K562 (cell line): Measurements from ENCODE around the gene MYO18B. TPM values are rescaled to one million over a fixed set of nuclear protein-coding genes. Genes with fewer than 3 reads are reported as not detected.

Experiments
- ATAC-seq: fragments of 200-7000 bp; cut with Tn5 transposase; 3 replicates; pipeline ENCODE4 v1.9.1; 2020; ENCODE audit warnings: moderate library complexity
- BruUV-seq: library from RNA; stranded (reverse); fragments of 400-500 nt; replicated peaks from 2 replicates; lab custom pipeline; 2021; lab: Mats Ljungman, UMichigan
- CTCF ChIA-PET: fragments of 300-600 bp; formaldehyde crosslinking; extraction: SDS; loops from one replicate; lab custom pipeline; 2021; ENCODE audit warnings: low intra/inter-chr PET ratio; lab: Yijun Ruan, JAX
- POLR2A ChIA-PET: fragments of 300-600, 350-650 bp; sonication (Branson Sonifier 250); formaldehyde crosslinking; extraction: SDS; loops from one replicate; lab custom pipeline; 2021; ENCODE audit warnings: antibody characterized with exemption, inconsistent platforms; lab: Yijun Ruan, JAX
- DNase-seq, 4 experiments: peaks; one replicate each; pipeline versions ENCODE4 v3.0.0 to v3.0.0-alpha.2; 2011 to 2018; ENCODE audit warnings: low spot score in 3 of 4, mixed read lengths in 3 of 4; ENCODE audit errors: extremely low read depth in 1 of 4
- FAIRE-seq: peaks from 2 replicates; lab custom pipeline; 2011; peaks lifted over from hg19 to GRCh38; lab: Jason Lieb, UNC
- H2AFZ ChIP-seq: 2 replicates; pipeline ENCODE4 v1.6.0; 2011; ENCODE audit warnings: low read depth, low read length, control low read depth, inconsistent platforms
- H3K27ac ChIP-seq: fragments of 200-600 bp; 3 replicates; pipeline ENCODE4 v1.8.0; 2011; ENCODE audit warnings: low read depth, mild to moderate bottlenecking, control low read depth, inconsistent platforms, low read length, moderate library complexity, mixed read lengths; ENCODE audit errors: extremely low read depth
- H3K27me3 ChIP-seq, 2 experiments: fragments of 300-600 bp in 1 of 2; 2 replicates in 1 of 2; 3 replicates in 1 of 2; pipeline versions ENCODE4 v1.6.0 to v1.8.0; 2011; ENCODE audit warnings: inconsistent platforms in 2 of 2, low read length in 2 of 2, mild to moderate bottlenecking in 1 of 2, mixed read lengths in 1 of 2, moderate library complexity in 1 of 2; ENCODE audit not compliant: control insufficient read depth in 2 of 2, insufficient read depth in 2 of 2
- H3K36me3 ChIP-seq: fragments of 300-600 bp; 3 replicates; pipeline ENCODE4 v1.8.0; 2011; ENCODE audit warnings: mild to moderate bottlenecking, low read length, inconsistent platforms; ENCODE audit not compliant: control insufficient read depth, insufficient read depth
- H3K4me1 ChIP-seq, 2 experiments: fragments of 200-600 bp in 1 of 2; replicated peaks in 1 of 2; 2 replicates in 1 of 2; 3 replicates in 1 of 2; pipeline versions ENCODE4 v1.5.1 to v1.8.0; 2011; ENCODE audit warnings: inconsistent platforms in 2 of 2, low read length in 2 of 2, mild to moderate bottlenecking in 1 of 2, mixed read lengths in 1 of 2, moderate library complexity in 1 of 2; ENCODE audit not compliant: control insufficient read depth in 2 of 2, insufficient read depth in 2 of 2
- H3K4me2 ChIP-seq: 2 replicates; pipeline ENCODE4 v1.6.1; 2011; ENCODE audit warnings: low read length, control low read depth, inconsistent platforms, mixed read lengths; ENCODE audit not compliant: insufficient read depth
- H3K4me3 ChIP-seq: fragments of 200-600 bp; sonication (generic), shearing (Covaris generic); 2 replicates; pipeline ENCODE4 v1.5.1; 2016; ENCODE audit warnings: control low read depth, inconsistent platforms
- H3K79me2 ChIP-seq: fragments of 200-600 bp; 3 replicates; pipeline ENCODE4 v1.8.0; 2011; ENCODE audit warnings: low read length, inconsistent platforms; ENCODE audit not compliant: control insufficient read depth, insufficient read depth
- H3K9ac ChIP-seq, 2 experiments: 2 replicates each; pipeline versions ENCODE4 v1.6.0 to v1.6.1; 2011; ENCODE audit warnings: low read depth in 2 of 2, low read length in 2 of 2, control low read depth in 1 of 2, inconsistent platforms in 1 of 2, mild to moderate bottlenecking in 1 of 2, mixed read lengths in 1 of 2; ENCODE audit not compliant: insufficient read depth in 1 of 2
- H3K9me1 ChIP-seq: one replicate; pipeline ENCODE4 v1.6.0; 2011; ENCODE audit warnings: inconsistent platforms, mild to moderate bottlenecking, low read length, moderate library complexity; ENCODE audit not compliant: control insufficient read depth, insufficient read depth
- H3K9me3 ChIP-seq: replicated peaks from 2 replicates; pipeline ENCODE4 v1.5.1; 2011; ENCODE audit warnings: low read depth, low read length, inconsistent platforms; ENCODE audit not compliant: control insufficient read depth, insufficient read depth
- H4K20me1 ChIP-seq: replicated peaks from 2 replicates; pipeline ENCODE4 v1.6.1; 2011; ENCODE audit warnings: low read length, inconsistent platforms, mixed read lengths; ENCODE audit not compliant: control insufficient read depth, insufficient read depth
- BACH1 ChIP-seq: fragments of 200-800 bp; sonication (Bioruptor generic); IDR thresholded peaks from 2 replicates; pipeline ENCODE4 v1.6.1; 2016; ENCODE audit warnings: missing genetic modification characterization, missing compliant biosample characterization
- CBX2 ChIP-seq: fragments of 200-600 bp; sonication (generic); IDR thresholded peaks from one replicate; pipeline ENCODE4 v1.6.1; 2012; ENCODE audit warnings: mild to moderate bottlenecking, low read length, inconsistent platforms; ENCODE audit not compliant: insufficient read depth, poor library complexity, severe bottlenecking
- CHD1 ChIP-seq: fragments of 200-600 bp; sonication (generic); IDR thresholded peaks from one replicate; pipeline ENCODE4 v1.6.1; 2012; ENCODE audit warnings: mild to moderate bottlenecking, moderate library complexity, low read length, inconsistent platforms
- HNRNPL ChIP-seq: fragments of 200-400 bp; formaldehyde crosslinking; IDR thresholded peaks from 2 replicates; pipeline ENCODE4 v1.6.1; 2017; ENCODE audit warnings: low read depth, mild to moderate bottlenecking, low read length
- KLF6 ChIP-seq: fragments of 250-450 bp; sonication (Bioruptor Pico); IDR thresholded peaks from 2 replicates; pipeline ENCODE4 v1.4.0; 2020; ENCODE audit warnings: mild to moderate bottlenecking, moderate library complexity, borderline replicate concordance
- RBM34 ChIP-seq: fragments of 200-400 bp; formaldehyde crosslinking; IDR thresholded peaks from 2 replicates; pipeline ENCODE4 v1.6.1; 2018; ENCODE audit warnings: low read length, borderline replicate concordance; ENCODE audit not compliant: insufficient read depth
- RFX7 ChIP-seq: fragments of 250-450 bp; sonication (Bioruptor Pico); IDR thresholded peaks from 2 replicates; pipeline ENCODE4 v1.5.1; 2021; ENCODE audit warnings: mild to moderate bottlenecking
- SRSF9 ChIP-seq: fragments of 200-400 bp; formaldehyde crosslinking; IDR thresholded peaks from 2 replicates; pipeline ENCODE4 v1.6.1; 2017; ENCODE audit warnings: low read depth, low read length, borderline replicate concordance
- ZBTB5 ChIP-seq: fragments of 450-650 bp; IDR thresholded peaks from 2 replicates; pipeline ENCODE4 v1.6.1; 2017; ENCODE audit warnings: antibody characterized with exemption
- ZNF408 ChIP-seq: fragments of 250-450 bp; sonication (Bioruptor Pico); IDR thresholded peaks from 2 replicates; pipeline ENCODE4 v1.4.0; 2020; ENCODE audit warnings: low read depth, mild to moderate bottlenecking, moderate library complexity
- ZNF512 ChIP-seq: IDR thresholded peaks from 2 replicates; pipeline ENCODE4 v1.6.1; 2016; ENCODE audit warnings: missing genetic modification characterization, missing compliant biosample characterization
- ZNF655 ChIP-seq: fragments of 250-450 bp; sonication (Bioruptor Pico); IDR thresholded peaks from 2 replicates; pipeline ENCODE4 v1.5.0; 2021
- WGBS: fragments of 100-300 bp; shearing (Covaris generic); methylation state at CpG from one replicate; pipeline ENCODE4 v1.1.6; 2016; ENCODE audit warnings: low coverage, mixed read lengths; ENCODE audit not compliant: insufficient coverage; ENCODE audit errors: missing lambda C conversion rate; 5-methylcytosine and 5-hydroxymethylcytosine counted together
- in situ Hi-C: fragments of 300-500 bp; cut with MboI; formaldehyde crosslinking; loops from 4 replicates; pipeline ENCODE4 v1.15.0; 2018; ENCODE audit warnings: inconsistent platforms, mixed read lengths
- intact Hi-C: fragments of 100-400 bp; cut with micrococcal nuclease; formaldehyde crosslinking; loops from 2 replicates; pipeline ENCODE4 v1.14.2; 2022
- polyA plus RNA-seq, 8 experiments: library from polyadenylated mRNA; depleted of rRNA in 4 of 8; stranded (reverse) in 5 of 8; unstranded in 3 of 8; fragments of >200 nt; fragmentation: Nextera tagmentation in 2 of 8; fragmentation: Illumina TruSeq in 1 of 8; extraction: Ambion mirVana in 2 of 8; extraction: Trizol in 1 of 8; gene quantifications; 2 replicates each; pipeline versions ENCODE4 v1.2.1 to v1.2.3, GENCODE V29; 2011 to 2014; ENCODE audit warnings: inconsistent platforms in 1 of 8, missing spikeins in 1 of 8
- total RNA-seq, 7 experiments: library from RNA; depleted of rRNA in 6 of 7; stranded (reverse); fragments of >200 nt in 6 of 7; fragmentation: Illumina TruSeq in 2 of 7; extraction: Trizol in 2 of 7; gene quantifications; 2 replicates each; pipeline versions ENCODE4 v1.2.1 to v1.2.3, GENCODE V29; 2011 to 2021; ENCODE audit warnings: low replicate concordance in 1 of 7

MYO18B gene
- total and polyA plus RNA-seq, 9 of the 15 experiments (the other 6 are each of a cell fraction or from before 2014, with no cell fraction given) = 0.06 to 7.0 (median 4.3) TPM

GRCh38 chr22:25695146-25695545 is 46.8 kb upstream of the MYO18B start (continued):
- TF ChIP-seq ZNF655 (CRISPR knock-in tag) (no peak), SRSF9 (no peak), CBX2 (no peak)

- no peaks in the 10 kb centered on the region for H3K9me3 ChIP-seq
- H3K4me3 ChIP-seq = no peak overlapping the region
- ChIA-PET CTCF (no interaction called here), POLR2A (no interaction called here)
- intact Hi-C loops (no loop called here), in situ Hi-C loops (no loop called here)
- no peak for TF ChIP-seq BACH1 (tag)
- TF ChIP-seq ZNF512 (tag) = no peak
- no peak for TF ChIP-seq ZNF408 (CRISPR knock-in tag)
- TF ChIP-seq HNRNPL = no peak
- no peak for TF ChIP-seq ZBTB5
- no peak for TF ChIP-seq CHD1
- no peak for TF ChIP-seq RFX7 (CRISPR knock-in tag)
- TF ChIP-seq KLF6 (CRISPR knock-in tag) = no peak
- TF ChIP-seq RBM34 = no peak
- DNase-seq = no peak
- no peak for ATAC-seq
- H3K9ac ChIP-seq = no peak overlapping the region
- no peaks in the 10 kb centered on the region for H3K27me3 ChIP-seq
- no peak overlapping the region for H2AFZ ChIP-seq
- H3K27ac ChIP-seq = no peak overlapping the region
- H3K36me3 ChIP-seq = no peaks in the 10 kb centered on the region
- no peaks in the 10 kb centered on the region for H3K9me1 ChIP-seq
- no peaks in the 10 kb centered on the region for H3K79me2 ChIP-seq
- H3K4me1 ChIP-seq = no peaks in the 10 kb centered on the region; a peak in 1 of 5 replicates
- no peaks in the 10 kb centered on the region for H4K20me1 ChIP-seq
- no TSS peak for BruUV-seq
- FAIRE-seq = no peak
- WGBS = 11% methylated on average over 2 of the region's 2 CpGs
- no peak overlapping the region for H3K4me2 ChIP-seq
These were observed 45.2 kb upstream of the MYO18B start for GRCh38 chr22:25696763-25697162.
